Esophagus muscularis mucosa (tissue), 3 donors: ENCODE measurements around the gene SLC43A1.

ENCODE experiments used
- POLR2A ChIP-seq: fragments of 450-650 bp; IDR thresholded peaks from one replicate; pipeline ENCODE4 v1.6.1; 2017; ENCODE audit warnings: antibody characterized with exemption, moderate library complexity, mild to moderate bottlenecking, low read depth
- POLR2AphosphoS5 ChIP-seq, 2 donors: sonication (generic); formaldehyde crosslinking; IDR thresholded peaks; one replicate each; pipeline ENCODE4 v1.6.1; 2017; ENCODE audit warnings: antibody characterized with exemption in 2 of 2
- TF ChIP-seq, protein P1 (sequence below), 3 experiments: fragments of 200-600 bp in 2 of 3; fragments of 450-650 bp in 1 of 3; sonication (generic) in 2 of 3; IDR thresholded peaks; one replicate each; pipeline ENCODE4 v1.5.1; 2017 to 2019; ENCODE audit warnings: antibody characterized with exemption in 3 of 3, mild to moderate bottlenecking in 2 of 3, moderate library complexity in 1 of 3

DNA sequence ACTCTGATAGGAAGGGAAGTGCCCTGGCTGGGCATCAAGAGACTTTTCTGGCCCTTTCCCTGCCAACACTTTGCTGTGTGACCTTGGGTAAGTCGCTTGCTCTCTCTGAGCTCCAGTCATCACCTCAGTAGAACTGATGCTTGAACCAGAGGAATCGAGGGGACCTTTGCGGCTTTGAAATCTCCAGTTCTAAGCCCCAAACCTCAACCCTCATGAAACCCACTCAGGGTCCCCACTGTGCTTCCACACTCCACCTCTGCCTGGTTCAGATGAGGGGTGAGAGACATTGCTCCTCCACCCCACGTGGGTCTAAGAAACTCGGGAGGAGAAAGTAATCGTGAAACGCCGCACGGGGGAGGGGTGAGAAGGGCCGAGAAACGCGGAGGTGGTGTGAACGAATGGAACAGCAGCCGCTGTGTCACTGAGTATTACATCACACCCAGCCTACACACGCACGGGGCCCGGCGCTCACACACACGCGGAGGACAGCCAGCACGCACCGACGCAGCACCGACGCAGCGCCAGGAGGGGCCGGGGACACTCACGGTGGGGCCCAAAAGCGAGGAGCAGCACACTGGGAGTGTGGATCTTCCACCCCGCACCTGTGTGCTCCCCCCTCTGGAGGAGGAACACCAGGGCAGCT, 50.8 kb downstream of the SLC43A1 start:
- TF ChIP-seq POLR2A: no peak
- no peak for TF ChIP-seq POLR2AphosphoS5 (IDR thresholded peaks at IDR 0.05)
- TF ChIP-seq, protein P1, sequence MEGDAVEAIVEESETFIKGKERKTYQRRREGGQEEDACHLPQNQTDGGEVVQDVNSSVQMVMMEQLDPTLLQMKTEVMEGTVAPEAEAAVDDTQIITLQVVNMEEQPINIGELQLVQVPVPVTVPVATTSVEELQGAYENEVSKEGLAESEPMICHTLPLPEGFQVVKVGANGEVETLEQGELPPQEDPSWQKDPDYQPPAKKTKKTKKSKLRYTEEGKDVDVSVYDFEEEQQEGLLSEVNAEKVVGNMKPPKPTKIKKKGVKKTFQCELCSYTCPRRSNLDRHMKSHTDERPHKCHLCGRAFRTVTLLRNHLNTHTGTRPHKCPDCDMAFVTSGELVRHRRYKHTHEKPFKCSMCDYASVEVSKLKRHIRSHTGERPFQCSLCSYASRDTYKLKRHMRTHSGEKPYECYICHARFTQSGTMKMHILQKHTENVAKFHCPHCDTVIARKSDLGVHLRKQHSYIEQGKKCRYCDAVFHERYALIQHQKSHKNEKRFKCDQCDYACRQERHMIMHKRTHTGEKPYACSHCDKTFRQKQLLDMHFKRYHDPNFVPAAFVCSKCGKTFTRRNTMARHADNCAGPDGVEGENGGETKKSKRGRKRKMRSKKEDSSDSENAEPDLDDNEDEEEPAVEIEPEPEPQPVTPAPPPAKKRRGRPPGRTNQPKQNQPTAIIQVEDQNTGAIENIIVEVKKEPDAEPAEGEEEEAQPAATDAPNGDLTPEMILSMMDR (IDR thresholded peaks at IDR 0.05): no peak
